ENCODE data around the gene RAD21L1.

Gene RAD21L1

DNA sequence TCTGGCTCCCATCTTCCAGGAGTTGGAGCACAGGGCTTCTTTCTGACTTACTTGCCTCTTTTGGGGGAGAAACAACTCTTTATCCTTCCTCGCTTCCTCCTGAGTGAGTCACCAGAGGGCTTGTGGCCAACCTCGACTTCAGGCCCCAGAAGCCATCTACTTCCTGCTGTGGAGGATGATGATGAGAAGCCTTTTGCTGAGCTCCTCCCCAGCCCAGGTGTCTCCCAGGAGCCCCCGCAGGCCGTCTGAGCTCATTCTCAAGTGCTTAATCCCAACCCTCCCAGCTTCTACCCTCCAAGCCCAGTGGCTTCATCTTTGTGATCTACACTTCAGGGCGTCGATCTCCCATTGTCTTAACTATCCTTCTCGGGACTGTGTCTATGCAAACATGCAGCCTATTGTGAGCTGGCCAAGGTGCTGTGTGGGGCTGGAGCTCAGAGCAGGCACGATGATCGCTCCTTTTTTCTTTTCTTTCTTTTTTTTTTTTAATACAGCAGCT, 75.2 kb downstream of the RAD21L1 start:
- H3K4me3 Mint-ChIP-seq, result no peak overlapping the region
- no peak overlapping the region for H3K27ac Mint-ChIP-seq

DNA sequence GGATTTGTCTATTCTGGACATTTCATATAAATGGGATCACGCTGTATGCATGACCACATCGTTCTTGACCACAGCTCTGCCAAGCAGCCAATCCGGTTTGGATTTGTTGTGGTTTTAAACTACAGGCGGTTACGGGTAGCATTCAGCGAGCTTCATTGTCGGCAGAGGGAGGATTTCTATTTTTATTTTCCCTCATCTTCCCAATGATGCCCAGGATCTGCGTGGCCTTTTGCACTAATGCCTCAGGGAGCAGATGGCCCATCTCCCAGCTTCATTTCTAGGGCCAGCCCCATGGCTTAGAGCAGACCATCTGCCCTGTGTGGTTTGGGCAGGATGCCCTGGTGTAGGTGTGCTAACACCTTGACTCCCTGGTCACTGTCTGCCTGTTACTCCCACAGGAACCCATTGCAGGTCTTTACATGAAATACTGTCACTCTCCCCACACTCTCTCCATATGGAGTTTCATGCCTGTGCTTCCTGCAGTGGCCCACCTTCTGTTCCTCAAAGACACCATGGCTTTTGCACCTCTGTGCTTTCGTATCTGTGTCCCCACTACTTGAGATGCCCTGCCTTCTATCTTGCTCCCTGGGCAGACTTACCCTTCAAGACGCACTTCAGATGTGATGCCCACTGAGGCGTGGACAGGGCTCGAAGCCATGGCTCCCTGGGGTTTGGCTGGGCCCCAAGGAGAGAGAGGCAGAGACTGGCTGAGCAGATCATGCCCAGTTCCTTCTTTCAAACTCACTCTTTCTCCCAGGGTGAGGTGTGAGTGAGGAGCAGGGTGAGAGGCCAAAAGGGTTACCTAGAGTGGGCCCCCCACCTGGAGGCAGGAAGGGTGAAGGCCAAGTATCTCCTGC, 77.1 kb downstream of the RAD21L1 start:
- Mint-ChIP-seq H3K4me1 (no peaks in the 10 kb centered on the region), H3K9me3 (no peaks in the 10 kb centered on the region), H3K4me3 (no peak overlapping the region), H3K27ac (no peak overlapping the region), H3K36me3 (ENCODE audit: low read depth) (no peaks in the 10 kb centered on the region), H3K27me3 (ENCODE audit: low read depth) (peaks cover 3% of the 10 kb centered on the region)
- TF ChIP-seq, protein P1, sequence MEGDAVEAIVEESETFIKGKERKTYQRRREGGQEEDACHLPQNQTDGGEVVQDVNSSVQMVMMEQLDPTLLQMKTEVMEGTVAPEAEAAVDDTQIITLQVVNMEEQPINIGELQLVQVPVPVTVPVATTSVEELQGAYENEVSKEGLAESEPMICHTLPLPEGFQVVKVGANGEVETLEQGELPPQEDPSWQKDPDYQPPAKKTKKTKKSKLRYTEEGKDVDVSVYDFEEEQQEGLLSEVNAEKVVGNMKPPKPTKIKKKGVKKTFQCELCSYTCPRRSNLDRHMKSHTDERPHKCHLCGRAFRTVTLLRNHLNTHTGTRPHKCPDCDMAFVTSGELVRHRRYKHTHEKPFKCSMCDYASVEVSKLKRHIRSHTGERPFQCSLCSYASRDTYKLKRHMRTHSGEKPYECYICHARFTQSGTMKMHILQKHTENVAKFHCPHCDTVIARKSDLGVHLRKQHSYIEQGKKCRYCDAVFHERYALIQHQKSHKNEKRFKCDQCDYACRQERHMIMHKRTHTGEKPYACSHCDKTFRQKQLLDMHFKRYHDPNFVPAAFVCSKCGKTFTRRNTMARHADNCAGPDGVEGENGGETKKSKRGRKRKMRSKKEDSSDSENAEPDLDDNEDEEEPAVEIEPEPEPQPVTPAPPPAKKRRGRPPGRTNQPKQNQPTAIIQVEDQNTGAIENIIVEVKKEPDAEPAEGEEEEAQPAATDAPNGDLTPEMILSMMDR (IDR thresholded peaks at IDR 0.05; ENCODE audit: unreplicated experiment in 3 of 3), result no peak

More for the DNA sequence above, 75.2 kb downstream of the RAD21L1 start:
- TF ChIP-seq, protein P1 (IDR thresholded peaks at IDR 0.05; ENCODE audit: unreplicated experiment in 3 of 3), result no peak
- Mint-ChIP-seq H3K4me1 (no peaks in the 10 kb centered on the region), H3K36me3 (ENCODE audit: low read depth) (no peaks in the 10 kb centered on the region), H3K9me3 (no peaks in the 10 kb centered on the region), H3K27me3 (ENCODE audit: low read depth) (peaks cover 6% of the 10 kb centered on the region)

DNA sequence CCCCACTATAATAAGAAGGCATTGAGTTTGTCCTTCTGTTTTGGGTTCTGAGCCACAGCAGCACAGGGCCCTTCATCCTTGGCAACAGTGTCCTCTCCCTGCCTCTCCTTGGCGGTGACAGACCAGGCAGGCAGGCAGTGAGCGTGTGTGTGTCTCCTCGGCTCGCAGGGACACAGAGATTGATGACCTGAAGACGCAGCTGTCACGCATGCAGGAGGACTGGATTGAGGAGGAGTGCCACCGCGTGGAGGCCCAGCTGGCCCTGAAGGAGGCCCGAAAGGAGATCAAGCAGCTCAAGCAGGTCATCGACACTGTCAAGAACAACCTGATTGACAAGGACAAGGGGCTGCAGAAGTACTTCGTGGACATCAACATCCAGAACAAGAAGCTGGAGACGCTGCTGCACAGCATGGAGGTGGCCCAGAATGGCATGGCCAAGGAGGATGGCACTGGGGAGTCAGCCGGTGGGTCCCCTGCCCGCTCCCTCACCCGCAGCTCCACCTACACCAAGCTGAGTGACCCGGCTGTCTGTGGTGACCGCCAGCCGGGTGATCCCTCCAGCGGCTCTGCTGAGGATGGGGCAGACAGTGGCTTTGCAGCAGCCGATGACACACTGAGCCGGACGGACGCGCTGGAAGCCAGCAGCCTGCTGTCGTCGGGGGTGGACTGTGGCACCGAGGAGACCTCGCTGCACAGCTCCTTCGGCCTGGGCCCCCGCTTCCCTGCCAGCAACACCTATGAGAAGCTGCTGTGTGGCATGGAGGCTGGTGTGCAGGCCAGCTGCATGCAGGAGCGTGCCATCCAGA, 79.1 kb downstream of the RAD21L1 start:
- Mint-ChIP-seq H3K36me3 (ENCODE audit: low read depth) (no peaks in the 10 kb centered on the region), H3K9me3 (no peaks in the 10 kb centered on the region), H3K4me1 (no peaks in the 10 kb centered on the region), H3K4me3 (no peak overlapping the region), H3K27me3 (ENCODE audit: low read depth) (peaks cover 3% of the 10 kb centered on the region), H3K27ac (no peak overlapping the region)
- TF ChIP-seq, protein P1 (IDR thresholded peaks at IDR 0.05; ENCODE audit: unreplicated experiment in 3 of 3), result no peak
